Limb (tissue), 2 donors: ENCODE results near the gene MMP11.

Source experiments
- DNase-seq, 2 donors: peaks; one replicate each; pipeline ENCODE4 v3.0.0-alpha.2; 2016; ENCODE audit errors: extremely low spot score in 2 of 2

Gene MMP11

GRCh38 chr22:23828800-23829680, 56.4 kb downstream of the MMP11 start:
- no peak for DNase-seq

- peak in 1 of 2 donors; percentile 73 for DNase-seq
Observed at GRCh38 chr22:23829845-23830372, 57.3 kb downstream of the MMP11 start.

- no peak for DNase-seq
Observed at GRCh38 chr22:23831261-23831660, 58.6 kb downstream of the MMP11 start.

GRCh38 chr22:23831781-23832180, 59.1 kb downstream of the MMP11 start:
- DNase-seq = no peak

GRCh38 chr22:23832226-23833016, 59.8 kb downstream of the MMP11 start:
- peak in 1 of 2 donors; percentile 30 for DNase-seq

GRCh38 chr22:23833017-23833751, 60.5 kb downstream of the MMP11 start:
- no peak for DNase-seq
